ENCODE results near the gene PCGF2.

Gene PCGF2

GRCh38 chr17:38733982-38734973 is 13.9 kb downstream of the PCGF2 start:
- no peaks in the 10 kb centered on the region for H3K36me3 ChIP-seq (ENCODE audit: low read length)
- H3F3A ChIP-seq (ENCODE audit: insufficient read depth), result peaks cover 18% of the 10 kb centered on the region; the same call in 1 of the 2 replicates
- H2AFZ ChIP-seq (ENCODE audit: low read depth, low read length, severe bottlenecking), result no peak overlapping the region
- no peak overlapping the region for H3K27ac ChIP-seq (ENCODE audit: low read depth, low read length)
- no peak overlapping the region for H3K9ac ChIP-seq (ENCODE audit: low read length)
- no peaks in the 10 kb centered on the region for H3K9me3 ChIP-seq (ENCODE audit: insufficient read depth, low read length)
- no peaks in the 10 kb centered on the region for H4K20me1 ChIP-seq (ENCODE audit: low read depth, low read length)
- no peaks in the 10 kb centered on the region for H3K9me2 ChIP-seq (replicated peaks; ENCODE audit: insufficient read depth, low read length)
- TF ChIP-seq EZH2phosphoT487 (conservative IDR thresholded peaks at IDR 0.05; ENCODE audit: low read length) (no peak), CTCF (IDR thresholded peaks at IDR 0.05; ENCODE audit: insufficient read depth, low read length, poor library complexity, severe bottlenecking) (no peak)
- H3K79me2 ChIP-seq (ENCODE audit: insufficient read depth, low read length), result no peaks in the 10 kb centered on the region
- no peak overlapping the region for H3K4me2 ChIP-seq (ENCODE audit: low read depth, low read length, poor library complexity, severe bottlenecking)
- H3K27me3 ChIP-seq (ENCODE audit: low read length), result no peaks in the 10 kb centered on the region
- H3K4me3 ChIP-seq (ENCODE audit: insufficient read depth, low read length, poor library complexity, severe bottlenecking), result no peak overlapping the region

DNA sequence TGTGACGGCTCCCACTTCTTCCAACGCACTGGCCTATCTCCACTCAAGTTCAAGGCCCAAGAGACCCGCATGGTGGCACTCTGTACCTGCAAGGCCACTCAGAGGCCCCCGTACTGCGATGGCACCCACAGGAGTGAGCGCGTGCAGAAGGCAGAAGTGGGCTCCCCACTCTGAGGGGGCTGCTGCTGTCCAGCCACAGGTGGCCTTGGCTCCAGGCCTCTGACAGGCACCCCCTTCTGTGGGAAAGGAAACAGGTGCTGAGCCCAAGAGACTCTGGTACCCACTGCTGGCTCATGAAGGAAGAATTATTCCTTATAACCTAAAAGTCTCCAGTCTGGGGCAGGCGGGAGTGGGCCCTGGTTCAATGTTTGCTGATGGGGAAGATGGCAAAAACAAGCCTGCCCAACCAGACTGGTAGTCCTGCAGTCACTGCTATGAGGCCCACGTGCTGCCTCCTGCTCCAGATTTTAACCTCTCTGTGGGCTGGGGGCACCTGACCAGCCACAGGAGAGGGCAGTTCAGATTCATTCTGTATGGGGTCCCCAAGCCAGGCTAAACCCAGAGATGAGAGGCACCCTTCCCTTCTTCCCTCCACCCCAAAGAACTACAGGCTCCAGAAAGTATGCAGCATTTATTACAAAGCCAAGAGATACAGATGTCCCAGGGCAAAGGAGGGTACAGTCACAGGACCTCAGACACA is 14.7 kb downstream of the PCGF2 start:
- H3K9me2 ChIP-seq (replicated peaks; ENCODE audit: insufficient read depth, low read length), result no peaks in the 10 kb centered on the region
- H2AFZ ChIP-seq (ENCODE audit: low read depth, low read length, severe bottlenecking), result no peak overlapping the region
- no peaks in the 10 kb centered on the region for H4K20me1 ChIP-seq (ENCODE audit: low read depth, low read length)
- no peaks in the 10 kb centered on the region for H3K27me3 ChIP-seq (ENCODE audit: low read length)
- no peaks in the 10 kb centered on the region for H3K79me2 ChIP-seq (ENCODE audit: insufficient read depth, low read length)
- no peaks in the 10 kb centered on the region for H3K36me3 ChIP-seq (ENCODE audit: low read length)
- TF ChIP-seq CTCF (IDR thresholded peaks at IDR 0.05; ENCODE audit: insufficient read depth, low read length, poor library complexity, severe bottlenecking) (no peak), EZH2phosphoT487 (conservative IDR thresholded peaks at IDR 0.05; ENCODE audit: low read length) (no peak)
- H3K4me3 ChIP-seq (ENCODE audit: insufficient read depth, low read length, poor library complexity, severe bottlenecking), result no peak overlapping the region
- peaks cover 20% of the 10 kb centered on the region; the same call in 1 of the 2 replicates for H3F3A ChIP-seq (ENCODE audit: insufficient read depth)
- no peak overlapping the region for H3K4me2 ChIP-seq (ENCODE audit: low read depth, low read length, poor library complexity, severe bottlenecking)
- no peak overlapping the region for H3K27ac ChIP-seq (ENCODE audit: low read depth, low read length)
- no peak overlapping the region for H3K9ac ChIP-seq (ENCODE audit: low read length)
- H3K9me3 ChIP-seq (ENCODE audit: insufficient read depth, low read length), result no peaks in the 10 kb centered on the region

GRCh38 chr17:38732376-38733281 is 15.5 kb downstream of the PCGF2 start:
- TF ChIP-seq EZH2phosphoT487 (conservative IDR thresholded peaks at IDR 0.05; ENCODE audit: low read length) (no peak), CTCF (IDR thresholded peaks at IDR 0.05; ENCODE audit: insufficient read depth, low read length, poor library complexity, severe bottlenecking) (no peak)
- no peaks in the 10 kb centered on the region for H3K9me3 ChIP-seq (ENCODE audit: insufficient read depth, low read length)
- no peaks in the 10 kb centered on the region for H3K79me2 ChIP-seq (ENCODE audit: insufficient read depth, low read length)
- H3K4me3 ChIP-seq (ENCODE audit: insufficient read depth, low read length, poor library complexity, severe bottlenecking), result no peak overlapping the region
- H3K27me3 ChIP-seq (ENCODE audit: low read length), result no peaks in the 10 kb centered on the region
- no peaks in the 10 kb centered on the region for H4K20me1 ChIP-seq (ENCODE audit: low read depth, low read length)
- H3K9me2 ChIP-seq (replicated peaks; ENCODE audit: insufficient read depth, low read length), result no peaks in the 10 kb centered on the region
- no peak overlapping the region for H3K4me2 ChIP-seq (ENCODE audit: low read depth, low read length, poor library complexity, severe bottlenecking)
- no peaks in the 10 kb centered on the region for H3K36me3 ChIP-seq (ENCODE audit: low read length)
- H3F3A ChIP-seq (ENCODE audit: insufficient read depth), result peaks cover 28% of the 10 kb centered on the region
- no peak overlapping the region for H3K27ac ChIP-seq (ENCODE audit: low read depth, low read length)
- no peak overlapping the region for H3K9ac ChIP-seq (ENCODE audit: low read length)
- no peak overlapping the region for H2AFZ ChIP-seq (ENCODE audit: low read depth, low read length, severe bottlenecking)
